Prostate gland (tissue), 2 donors: Measurements from ENCODE around the gene KRT39. TPM values are rescaled to one million over a fixed set of nuclear protein-coding genes. Genes with fewer than 3 reads are reported as not detected.

ENCODE experiments used
- DNase-seq: peaks from one replicate; pipeline ENCODE4 v3.0.0-alpha.2; 2019; ENCODE audit warnings: low spot score
- H3K27ac ChIP-seq, 2 donors: fragments of 200-600 bp; sonication (generic); 2 replicates each; pipeline ENCODE4 v1.5.1; 2017 to 2019
- H3K27me3 ChIP-seq: fragments of 200-600 bp; sonication (generic); replicated peaks from 2 replicates; pipeline ENCODE4 v1.5.1; 2019; ENCODE audit not compliant: insufficient read depth
- H3K36me3 ChIP-seq, 2 donors: fragments of 200-600 bp; sonication (generic); 1 replicate in 1 of 2; 2 replicates in 1 of 2; pipeline versions ENCODE4 v1.5.1 to v1.8.1; 2017 to 2019
- H3K4me1 ChIP-seq: fragments of 200-600 bp; sonication (generic); replicated peaks from 2 replicates; pipeline ENCODE4 v1.5.1; 2019
- H3K4me3 ChIP-seq, 2 donors: fragments of 200-600 bp; sonication (generic); 2 replicates each; pipeline ENCODE4 v1.5.1; 2017 to 2019
- H3K9me3 ChIP-seq: fragments of 200-600 bp; sonication (generic); 2 replicates; pipeline ENCODE4 v1.5.1; 2017
- CTCF ChIP-seq, 4 experiments: fragments of 200-600 bp in 2 of 4; fragments of 450-650 bp in 2 of 4; sonication (generic) in 2 of 4; IDR thresholded peaks; 1 replicate in 3 of 4; 2 replicates in 1 of 4; pipeline ENCODE4 v1.5.1; 2016 to 2019; ENCODE audit warnings: antibody characterized with exemption in 4 of 4, mild to moderate bottlenecking in 2 of 4, moderate library complexity in 2 of 4
- POLR2A ChIP-seq: fragments of 450-650 bp; IDR thresholded peaks from one replicate; pipeline ENCODE4 v1.6.1; 2016; ENCODE audit warnings: antibody characterized with exemption, mild to moderate bottlenecking
- POLR2AphosphoS5 ChIP-seq: sonication (generic); formaldehyde crosslinking; IDR thresholded peaks from one replicate; pipeline ENCODE4 v1.6.1; 2017; ENCODE audit warnings: antibody characterized with exemption
- WGBS: methylation state at CpG from one replicate; pipeline ENCODE4 v1.1.5; 2018; 5-methylcytosine and 5-hydroxymethylcytosine counted together
- intact Hi-C: fragments of 100-400 bp; cut with DNase I; formaldehyde crosslinking; loops from one replicate; pipeline ENCODE4 v1.14.2; 2022
- total RNA-seq, 2 donors: library from RNA; depleted of rRNA; stranded (reverse); fragments of >200 nt; gene quantifications; one replicate each; pipeline ENCODE4 v1.1.0, GENCODE V29; 2016

KRT39 gene
- total RNA-seq, 2 donors from 2014 or later: not detected

- Histone ChIP-seq H3K27ac (no peak overlapping the region), H3K4me1 (no peaks in the 10 kb centered on the region), H3K4me3 (no peak overlapping the region), H3K27me3 (no peaks in the 10 kb centered on the region), H3K36me3 (no peaks in the 10 kb centered on the region), H3K9me3 (no peaks in the 10 kb centered on the region)
- TF ChIP-seq POLR2AphosphoS5: no peak
- no peak for TF ChIP-seq POLR2A
- no peak for TF ChIP-seq CTCF (IDR thresholded peaks at IDR 0.05)
- WGBS: 55% methylated on average over 2 of the region's 2 CpGs
- intact Hi-C loops: no loop called here
- DNase-seq: no peak
These were observed 51.0 kb downstream of the KRT39 start for GRCh38 chr17:40915721-40916256.

- intact Hi-C loops: no loop called here
- Histone ChIP-seq H3K4me3 (no peak overlapping the region), H3K4me1 (no peaks in the 10 kb centered on the region), H3K9me3 (no peaks in the 10 kb centered on the region), H3K36me3 (no peaks in the 10 kb centered on the region), H3K27ac (no peak overlapping the region), H3K27me3 (no peaks in the 10 kb centered on the region)
- no peak for DNase-seq
- 53% methylated on average over 3 of the region's 3 CpGs for WGBS
- no peak for TF ChIP-seq POLR2A
- TF ChIP-seq CTCF (IDR thresholded peaks at IDR 0.05): no peak
- no peak for TF ChIP-seq POLR2AphosphoS5
These were observed 51.5 kb downstream of the KRT39 start for GRCh38 chr17:40915199-40915661.

GRCh38 chr17:40914075-40914855 lies 52.5 kb downstream of the KRT39 start:
- TF ChIP-seq CTCF (IDR thresholded peaks at IDR 0.05) (no peak), POLR2A (no peak), POLR2AphosphoS5 (no peak)
- intact Hi-C loops: no loop called here
- WGBS: 77% methylated on average over 3 of the region's 3 CpGs
- Histone ChIP-seq H3K4me3 (no peak overlapping the region), H3K4me1 (no peaks in the 10 kb centered on the region), H3K27ac (no peak overlapping the region), H3K9me3 (no peaks in the 10 kb centered on the region), H3K27me3 (no peaks in the 10 kb centered on the region), H3K36me3 (no peaks in the 10 kb centered on the region)
- DNase-seq: no peak

- no peaks in the 10 kb centered on the region for H3K4me1 ChIP-seq
- no peaks in the 10 kb centered on the region for H3K36me3 ChIP-seq
- TF ChIP-seq POLR2AphosphoS5 (no peak), CTCF (IDR thresholded peaks at IDR 0.05) (no peak), POLR2A (no peak)
- H3K27me3 ChIP-seq: no peaks in the 10 kb centered on the region
- no peak overlapping the region for H3K4me3 ChIP-seq
- DNase-seq: no peak
- no peak overlapping the region for H3K27ac ChIP-seq
- intact Hi-C loops: no loop called here
- no peaks in the 10 kb centered on the region for H3K9me3 ChIP-seq
- 89% methylated on average over 13 of the region's 13 CpGs for WGBS
These were observed 54.1 kb downstream of the KRT39 start for GRCh38 chr17:40912486-40913210.
